Measurements from ENCODE around the gene OR6N2.

OR6N2 gene

GRCh38 chr1:158752155-158752712 lies 28.8 kb downstream of the OR6N2 start:
- no peak for TF ChIP-seq ZFP30 (CRISPR knock-in tag; IDR thresholded peaks at IDR 0.05)
- no peak for TF ChIP-seq ZNF565 (CRISPR knock-in tag; conservative IDR thresholded peaks at IDR 0.05; ENCODE audit: low read depth)
- no peak for TF ChIP-seq CSDC2 (CRISPR knock-in tag; IDR thresholded peaks at IDR 0.05)
- ATAC-seq: no peak

DNA sequence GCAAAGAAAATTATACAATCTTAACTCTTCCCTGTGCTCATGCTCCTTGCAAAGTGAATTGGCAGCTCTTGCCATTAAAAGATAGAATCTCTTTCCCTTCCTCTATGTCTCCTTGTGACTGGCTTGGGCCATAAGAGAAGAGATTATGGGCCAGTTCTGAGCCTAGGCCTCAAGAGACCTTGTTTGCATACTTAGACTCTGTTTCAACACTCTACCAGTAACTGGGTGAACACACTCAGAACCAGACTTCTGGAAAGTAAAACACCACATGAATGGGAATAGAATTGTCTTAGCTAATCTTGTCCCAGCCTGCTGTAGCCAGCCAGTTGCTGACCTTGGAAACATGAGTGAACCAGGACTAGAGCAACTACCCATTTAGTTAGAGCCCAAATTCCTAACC lies 45.2 kb downstream of the OR6N2 start:
- ATAC-seq: no peak

GRCh38 chr1:158732524-158732923 lies 48.5 kb downstream of the OR6N2 start:
- ATAC-seq: no peak
- TF ChIP-seq ZNF8 (CRISPR knock-in tag; IDR thresholded peaks at IDR 0.05) (no peak), ZFP3 (CRISPR knock-in tag; IDR thresholded peaks at IDR 0.05) (no peak)

More for the DNA sequence above, 45.2 kb downstream of the OR6N2 start:
- TF ChIP-seq TOX (CRISPR knock-in tag; IDR thresholded peaks at IDR 0.05; ENCODE audit: borderline replicate concordance) (no peak), ZNF70 (CRISPR knock-in tag; IDR thresholded peaks at IDR 0.05) (no peak), ZNF565 (CRISPR knock-in tag; conservative IDR thresholded peaks at IDR 0.05; ENCODE audit: low read depth) (no peak), ZC3H10 (CRISPR knock-in tag; IDR thresholded peaks at IDR 0.05) (no peak)
- TF ChIP-seq, protein P1, sequence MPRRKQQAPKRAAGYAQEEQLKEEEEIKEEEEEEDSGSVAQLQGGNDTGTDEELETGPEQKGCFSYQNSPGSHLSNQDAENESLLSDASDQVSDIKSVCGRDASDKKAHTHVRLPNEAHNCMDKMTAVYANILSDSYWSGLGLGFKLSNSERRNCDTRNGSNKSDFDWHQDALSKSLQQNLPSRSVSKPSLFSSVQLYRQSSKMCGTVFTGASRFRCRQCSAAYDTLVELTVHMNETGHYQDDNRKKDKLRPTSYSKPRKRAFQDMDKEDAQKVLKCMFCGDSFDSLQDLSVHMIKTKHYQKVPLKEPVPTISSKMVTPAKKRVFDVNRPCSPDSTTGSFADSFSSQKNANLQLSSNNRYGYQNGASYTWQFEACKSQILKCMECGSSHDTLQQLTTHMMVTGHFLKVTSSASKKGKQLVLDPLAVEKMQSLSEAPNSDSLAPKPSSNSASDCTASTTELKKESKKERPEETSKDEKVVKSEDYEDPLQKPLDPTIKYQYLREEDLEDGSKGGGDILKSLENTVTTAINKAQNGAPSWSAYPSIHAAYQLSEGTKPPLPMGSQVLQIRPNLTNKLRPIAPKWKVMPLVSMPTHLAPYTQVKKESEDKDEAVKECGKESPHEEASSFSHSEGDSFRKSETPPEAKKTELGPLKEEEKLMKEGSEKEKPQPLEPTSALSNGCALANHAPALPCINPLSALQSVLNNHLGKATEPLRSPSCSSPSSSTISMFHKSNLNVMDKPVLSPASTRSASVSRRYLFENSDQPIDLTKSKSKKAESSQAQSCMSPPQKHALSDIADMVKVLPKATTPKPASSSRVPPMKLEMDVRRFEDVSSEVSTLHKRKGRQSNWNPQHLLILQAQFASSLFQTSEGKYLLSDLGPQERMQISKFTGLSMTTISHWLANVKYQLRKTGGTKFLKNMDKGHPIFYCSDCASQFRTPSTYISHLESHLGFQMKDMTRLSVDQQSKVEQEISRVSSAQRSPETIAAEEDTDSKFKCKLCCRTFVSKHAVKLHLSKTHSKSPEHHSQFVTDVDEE (CRISPR knock-in tag; IDR thresholded peaks at IDR 0.05): no peak
- TF ChIP-seq, protein P2, sequence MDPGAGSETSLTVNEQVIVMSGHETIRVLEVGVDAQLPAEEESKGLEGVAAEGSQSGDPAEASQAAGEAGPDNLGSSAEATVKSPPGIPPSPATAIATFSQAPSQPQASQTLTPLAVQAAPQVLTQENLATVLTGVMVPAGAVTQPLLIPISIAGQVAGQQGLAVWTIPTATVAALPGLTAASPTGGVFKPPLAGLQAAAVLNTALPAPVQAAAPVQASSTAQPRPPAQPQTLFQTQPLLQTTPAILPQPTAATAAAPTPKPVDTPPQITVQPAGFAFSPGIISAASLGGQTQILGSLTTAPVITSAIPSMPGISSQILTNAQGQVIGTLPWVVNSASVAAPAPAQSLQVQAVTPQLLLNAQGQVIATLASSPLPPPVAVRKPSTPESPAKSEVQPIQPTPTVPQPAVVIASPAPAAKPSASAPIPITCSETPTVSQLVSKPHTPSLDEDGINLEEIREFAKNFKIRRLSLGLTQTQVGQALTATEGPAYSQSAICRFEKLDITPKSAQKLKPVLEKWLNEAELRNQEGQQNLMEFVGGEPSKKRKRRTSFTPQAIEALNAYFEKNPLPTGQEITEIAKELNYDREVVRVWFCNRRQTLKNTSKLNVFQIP (CRISPR knock-in tag; IDR thresholded peaks at IDR 0.05; ENCODE audit: borderline replicate concordance, low read depth): no peak
- TF ChIP-seq, protein P3, sequence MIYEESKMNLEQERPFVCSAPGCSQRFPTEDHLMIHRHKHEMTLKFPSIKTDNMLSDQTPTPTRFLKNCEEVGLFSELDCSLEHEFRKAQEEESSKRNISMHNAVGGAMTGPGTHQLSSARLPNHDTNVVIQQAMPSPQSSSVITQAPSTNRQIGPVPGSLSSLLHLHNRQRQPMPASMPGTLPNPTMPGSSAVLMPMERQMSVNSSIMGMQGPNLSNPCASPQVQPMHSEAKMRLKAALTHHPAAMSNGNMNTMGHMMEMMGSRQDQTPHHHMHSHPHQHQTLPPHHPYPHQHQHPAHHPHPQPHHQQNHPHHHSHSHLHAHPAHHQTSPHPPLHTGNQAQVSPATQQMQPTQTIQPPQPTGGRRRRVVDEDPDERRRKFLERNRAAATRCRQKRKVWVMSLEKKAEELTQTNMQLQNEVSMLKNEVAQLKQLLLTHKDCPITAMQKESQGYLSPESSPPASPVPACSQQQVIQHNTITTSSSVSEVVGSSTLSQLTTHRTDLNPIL (CRISPR knock-in tag; IDR thresholded peaks at IDR 0.05; ENCODE audit: low read depth): no peak

- TF ChIP-seq RARB (CRISPR knock-in tag; IDR thresholded peaks at IDR 0.05) (no peak), BACH2 (CRISPR knock-in tag; IDR thresholded peaks at IDR 0.05; ENCODE audit: borderline replicate concordance) (no peak), TCF4 (CRISPR knock-in tag; IDR thresholded peaks at IDR 0.05; ENCODE audit: borderline replicate concordance) (no peak), ZNF70 (CRISPR knock-in tag; IDR thresholded peaks at IDR 0.05) (no peak), ESRRG (CRISPR knock-in tag; IDR thresholded peaks at IDR 0.05) (no peak), TOX (CRISPR knock-in tag; IDR thresholded peaks at IDR 0.05; ENCODE audit: borderline replicate concordance) (no peak), ZFP3 (CRISPR knock-in tag; IDR thresholded peaks at IDR 0.05) (no peak)
- TF ChIP-seq, protein P4, sequence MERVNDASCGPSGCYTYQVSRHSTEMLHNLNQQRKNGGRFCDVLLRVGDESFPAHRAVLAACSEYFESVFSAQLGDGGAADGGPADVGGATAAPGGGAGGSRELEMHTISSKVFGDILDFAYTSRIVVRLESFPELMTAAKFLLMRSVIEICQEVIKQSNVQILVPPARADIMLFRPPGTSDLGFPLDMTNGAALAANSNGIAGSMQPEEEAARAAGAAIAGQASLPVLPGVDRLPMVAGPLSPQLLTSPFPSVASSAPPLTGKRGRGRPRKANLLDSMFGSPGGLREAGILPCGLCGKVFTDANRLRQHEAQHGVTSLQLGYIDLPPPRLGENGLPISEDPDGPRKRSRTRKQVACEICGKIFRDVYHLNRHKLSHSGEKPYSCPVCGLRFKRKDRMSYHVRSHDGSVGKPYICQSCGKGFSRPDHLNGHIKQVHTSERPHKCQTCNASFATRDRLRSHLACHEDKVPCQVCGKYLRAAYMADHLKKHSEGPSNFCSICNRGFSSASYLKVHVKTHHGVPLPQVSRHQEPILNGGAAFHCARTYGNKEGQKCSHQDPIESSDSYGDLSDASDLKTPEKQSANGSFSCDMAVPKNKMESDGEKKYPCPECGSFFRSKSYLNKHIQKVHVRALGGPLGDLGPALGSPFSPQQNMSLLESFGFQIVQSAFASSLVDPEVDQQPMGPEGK (CRISPR knock-in tag; IDR thresholded peaks at IDR 0.05; ENCODE audit: borderline replicate concordance): no peak
- ATAC-seq: no peak
Observed at GRCh38 chr1:158731707-158732106, 49.3 kb downstream of the OR6N2 start.

GRCh38 chr1:158730453-158730852 lies 50.6 kb downstream of the OR6N2 start:
- TF ChIP-seq PPARA (CRISPR knock-in tag; IDR thresholded peaks at IDR 0.05; ENCODE audit: borderline replicate concordance) (no peak), ISL1 (CRISPR knock-in tag; IDR thresholded peaks at IDR 0.05) (no peak), ZNF8 (CRISPR knock-in tag; IDR thresholded peaks at IDR 0.05) (no peak), BACH2 (CRISPR knock-in tag; IDR thresholded peaks at IDR 0.05; ENCODE audit: borderline replicate concordance) (no peak), SNAI2 (CRISPR knock-in tag; IDR thresholded peaks at IDR 0.05) (no peak), TCF4 (CRISPR knock-in tag; IDR thresholded peaks at IDR 0.05; ENCODE audit: borderline replicate concordance) (no peak), ZNF70 (CRISPR knock-in tag; IDR thresholded peaks at IDR 0.05) (no peak), RARB (CRISPR knock-in tag; IDR thresholded peaks at IDR 0.05) (no peak), ZFP3 (CRISPR knock-in tag; IDR thresholded peaks at IDR 0.05) (no peak), OSR1 (CRISPR knock-in tag; IDR thresholded peaks at IDR 0.05) (no peak), ESRRG (CRISPR knock-in tag; IDR thresholded peaks at IDR 0.05) (no peak), ARNTL (CRISPR knock-in tag; IDR thresholded peaks at IDR 0.05; ENCODE audit: borderline replicate concordance, low read depth) (no peak), ZFP30 (CRISPR knock-in tag; IDR thresholded peaks at IDR 0.05) (no peak), GLIS3 (CRISPR knock-in tag; IDR thresholded peaks at IDR 0.05) (no peak)
- TF ChIP-seq, protein P1 (CRISPR knock-in tag; IDR thresholded peaks at IDR 0.05): no peak

More at GRCh38 chr1:158730453-158730852, 50.6 kb downstream of the OR6N2 start:
- ATAC-seq: no peak
